Ovary (tissue), 3 donors: Measurements from ENCODE around the gene ANAPC16.
"Not testable (repeated sequence)": the region's sequence is repeated elsewhere in the genome, so short reads cannot be mapped to it uniquely, and the experiment has no call there.

Experiments used
- EP300 ChIP-seq: sonication (generic); formaldehyde crosslinking; IDR thresholded peaks from one replicate; pipeline ENCODE4 v1.6.1; 2017; ENCODE audit warnings: antibody characterized with exemption
- POLR2A ChIP-seq: fragments of 450-650 bp; IDR thresholded peaks from one replicate; pipeline ENCODE4 v1.6.1; 2017; ENCODE audit warnings: antibody characterized with exemption, mild to moderate bottlenecking, moderate library complexity
- TF ChIP-seq, protein P1 (sequence below), 3 donors: fragments of 450-650 bp in 2 of 3; fragments of 200-600 bp in 1 of 3; IDR thresholded peaks; one replicate each; pipeline versions ENCODE4 v1.5.1 to v1.8.0; 2016 to 2022; ENCODE audit warnings: antibody characterized with exemption in 3 of 3, mild to moderate bottlenecking in 1 of 3
- donor health status: DM: no; HTN: no; CAD: no.

DNA sequence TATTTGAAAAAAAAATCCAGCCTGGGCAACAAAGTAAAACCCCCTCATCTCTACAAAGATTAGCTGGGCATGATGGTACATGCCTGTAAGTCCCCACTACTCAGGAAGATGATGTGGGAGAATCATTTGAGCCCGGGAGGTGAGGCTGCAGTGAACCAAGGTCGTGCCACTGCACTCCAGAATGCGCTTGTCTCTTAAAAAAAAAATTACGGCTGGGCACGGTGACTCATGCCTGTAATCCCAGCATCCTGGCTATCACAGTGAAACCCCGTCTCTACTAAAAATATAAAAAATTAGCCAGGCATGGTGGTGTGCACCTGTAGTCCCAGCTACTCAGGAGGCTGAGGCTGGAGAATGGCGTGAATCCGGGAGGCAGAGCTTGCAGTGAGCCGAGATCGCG lies 4.4 kb upstream of the ANAPC16 start:
- TF ChIP-seq, protein P1, sequence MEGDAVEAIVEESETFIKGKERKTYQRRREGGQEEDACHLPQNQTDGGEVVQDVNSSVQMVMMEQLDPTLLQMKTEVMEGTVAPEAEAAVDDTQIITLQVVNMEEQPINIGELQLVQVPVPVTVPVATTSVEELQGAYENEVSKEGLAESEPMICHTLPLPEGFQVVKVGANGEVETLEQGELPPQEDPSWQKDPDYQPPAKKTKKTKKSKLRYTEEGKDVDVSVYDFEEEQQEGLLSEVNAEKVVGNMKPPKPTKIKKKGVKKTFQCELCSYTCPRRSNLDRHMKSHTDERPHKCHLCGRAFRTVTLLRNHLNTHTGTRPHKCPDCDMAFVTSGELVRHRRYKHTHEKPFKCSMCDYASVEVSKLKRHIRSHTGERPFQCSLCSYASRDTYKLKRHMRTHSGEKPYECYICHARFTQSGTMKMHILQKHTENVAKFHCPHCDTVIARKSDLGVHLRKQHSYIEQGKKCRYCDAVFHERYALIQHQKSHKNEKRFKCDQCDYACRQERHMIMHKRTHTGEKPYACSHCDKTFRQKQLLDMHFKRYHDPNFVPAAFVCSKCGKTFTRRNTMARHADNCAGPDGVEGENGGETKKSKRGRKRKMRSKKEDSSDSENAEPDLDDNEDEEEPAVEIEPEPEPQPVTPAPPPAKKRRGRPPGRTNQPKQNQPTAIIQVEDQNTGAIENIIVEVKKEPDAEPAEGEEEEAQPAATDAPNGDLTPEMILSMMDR (IDR thresholded peaks at IDR 0.05), result not testable (repeated sequence)
- not testable (repeated sequence) for TF ChIP-seq EP300, POLR2A
